H1 (cell line): ENCODE data around the gene TELO2. TPM values are rescaled to one million over a fixed set of nuclear protein-coding genes. Genes with fewer than 3 reads are reported as not detected.

Experiments
- BRCA1 ChIP-seq: IDR thresholded peaks from 2 replicates; pipeline ENCODE4 v1.6.1; 2012; ENCODE audit warnings: low read depth, low read length, improper control_type of control experiment
- CTCF ChIP-seq, 3 experiments: IDR thresholded peaks; 1 replicate in 2 of 3; 2 replicates in 1 of 3; pipeline versions ENCODE4 v1.5.1 to v1.6.1; 2011; ENCODE audit warnings: low read length in 3 of 3, mild to moderate bottlenecking in 3 of 3, inconsistent platforms in 2 of 3, low read depth in 1 of 3, moderate library complexity in 1 of 3; ENCODE audit not compliant: insufficient read depth in 1 of 3; ENCODE audit errors: control extremely low read depth in 1 of 3
- GTF2F1 ChIP-seq: IDR thresholded peaks from 2 replicates; pipeline ENCODE4 v1.6.1; 2012; ENCODE audit warnings: low read depth, low read length, improper control_type of control experiment, borderline replicate concordance
- KDM1A ChIP-seq: fragments of 200-600, 300-600 bp; sonication (generic); IDR thresholded peaks from 2 replicates; pipeline ENCODE4 v1.7.1; 2016; ENCODE audit warnings: mild to moderate bottlenecking, low read length, borderline replicate concordance
- POLR2A ChIP-seq, 2 experiments: IDR thresholded peaks; 1 replicate in 1 of 2; 2 replicates in 1 of 2; pipeline ENCODE4 v1.6.1; 2011; ENCODE audit warnings: low read depth in 2 of 2, low read length in 2 of 2, mild to moderate bottlenecking in 2 of 2; ENCODE audit errors: control extremely low read depth in 1 of 2
- SP4 ChIP-seq: IDR thresholded peaks from 2 replicates; pipeline ENCODE4 v1.6.1; 2012; ENCODE audit warnings: low read length, inconsistent platforms
- polyA plus RNA-seq, 7 experiments: library from polyadenylated mRNA; depleted of rRNA in 3 of 7; stranded (reverse) in 5 of 7; unstranded in 2 of 7; fragments of >200 nt in 5 of 7; fragments of 200-250 nt in 2 of 7; gene quantifications; 1 replicate in 5 of 7; 2 replicates in 1 of 7; 4 replicates in 1 of 7; pipeline versions ENCODE4 v1.2.1 to v1.2.3, GENCODE V29; 2011 to 2013; ENCODE audit warnings: missing spikeins in 2 of 7, mixed read lengths in 2 of 7
- total RNA-seq: library from RNA; stranded (reverse); fragmentation: NEBNext Ultra II Directional; extraction: Animal tissue kit (Norgen Biotek cat#: 25700); gene quantifications from 2 replicates; pipeline ENCODE4 v1.2.1, GENCODE V29; 2021
- TF ChIP-seq, protein P1 (sequence below): fragments of 300-600 bp; sonication (generic); IDR thresholded peaks from 2 replicates; pipeline ENCODE4 v1.7.1; 2012; ENCODE audit warnings: low read length, moderate library complexity, mild to moderate bottlenecking, inconsistent platforms; ENCODE audit not compliant: insufficient replicate concordance

TELO2 gene
- total and polyA plus RNA-seq, 2 of the 8 experiments (the other 6 are each of a cell fraction or from before 2014, with no cell fraction given), result 39.3 to 64.8 TPM

- TF ChIP-seq, protein P1, sequence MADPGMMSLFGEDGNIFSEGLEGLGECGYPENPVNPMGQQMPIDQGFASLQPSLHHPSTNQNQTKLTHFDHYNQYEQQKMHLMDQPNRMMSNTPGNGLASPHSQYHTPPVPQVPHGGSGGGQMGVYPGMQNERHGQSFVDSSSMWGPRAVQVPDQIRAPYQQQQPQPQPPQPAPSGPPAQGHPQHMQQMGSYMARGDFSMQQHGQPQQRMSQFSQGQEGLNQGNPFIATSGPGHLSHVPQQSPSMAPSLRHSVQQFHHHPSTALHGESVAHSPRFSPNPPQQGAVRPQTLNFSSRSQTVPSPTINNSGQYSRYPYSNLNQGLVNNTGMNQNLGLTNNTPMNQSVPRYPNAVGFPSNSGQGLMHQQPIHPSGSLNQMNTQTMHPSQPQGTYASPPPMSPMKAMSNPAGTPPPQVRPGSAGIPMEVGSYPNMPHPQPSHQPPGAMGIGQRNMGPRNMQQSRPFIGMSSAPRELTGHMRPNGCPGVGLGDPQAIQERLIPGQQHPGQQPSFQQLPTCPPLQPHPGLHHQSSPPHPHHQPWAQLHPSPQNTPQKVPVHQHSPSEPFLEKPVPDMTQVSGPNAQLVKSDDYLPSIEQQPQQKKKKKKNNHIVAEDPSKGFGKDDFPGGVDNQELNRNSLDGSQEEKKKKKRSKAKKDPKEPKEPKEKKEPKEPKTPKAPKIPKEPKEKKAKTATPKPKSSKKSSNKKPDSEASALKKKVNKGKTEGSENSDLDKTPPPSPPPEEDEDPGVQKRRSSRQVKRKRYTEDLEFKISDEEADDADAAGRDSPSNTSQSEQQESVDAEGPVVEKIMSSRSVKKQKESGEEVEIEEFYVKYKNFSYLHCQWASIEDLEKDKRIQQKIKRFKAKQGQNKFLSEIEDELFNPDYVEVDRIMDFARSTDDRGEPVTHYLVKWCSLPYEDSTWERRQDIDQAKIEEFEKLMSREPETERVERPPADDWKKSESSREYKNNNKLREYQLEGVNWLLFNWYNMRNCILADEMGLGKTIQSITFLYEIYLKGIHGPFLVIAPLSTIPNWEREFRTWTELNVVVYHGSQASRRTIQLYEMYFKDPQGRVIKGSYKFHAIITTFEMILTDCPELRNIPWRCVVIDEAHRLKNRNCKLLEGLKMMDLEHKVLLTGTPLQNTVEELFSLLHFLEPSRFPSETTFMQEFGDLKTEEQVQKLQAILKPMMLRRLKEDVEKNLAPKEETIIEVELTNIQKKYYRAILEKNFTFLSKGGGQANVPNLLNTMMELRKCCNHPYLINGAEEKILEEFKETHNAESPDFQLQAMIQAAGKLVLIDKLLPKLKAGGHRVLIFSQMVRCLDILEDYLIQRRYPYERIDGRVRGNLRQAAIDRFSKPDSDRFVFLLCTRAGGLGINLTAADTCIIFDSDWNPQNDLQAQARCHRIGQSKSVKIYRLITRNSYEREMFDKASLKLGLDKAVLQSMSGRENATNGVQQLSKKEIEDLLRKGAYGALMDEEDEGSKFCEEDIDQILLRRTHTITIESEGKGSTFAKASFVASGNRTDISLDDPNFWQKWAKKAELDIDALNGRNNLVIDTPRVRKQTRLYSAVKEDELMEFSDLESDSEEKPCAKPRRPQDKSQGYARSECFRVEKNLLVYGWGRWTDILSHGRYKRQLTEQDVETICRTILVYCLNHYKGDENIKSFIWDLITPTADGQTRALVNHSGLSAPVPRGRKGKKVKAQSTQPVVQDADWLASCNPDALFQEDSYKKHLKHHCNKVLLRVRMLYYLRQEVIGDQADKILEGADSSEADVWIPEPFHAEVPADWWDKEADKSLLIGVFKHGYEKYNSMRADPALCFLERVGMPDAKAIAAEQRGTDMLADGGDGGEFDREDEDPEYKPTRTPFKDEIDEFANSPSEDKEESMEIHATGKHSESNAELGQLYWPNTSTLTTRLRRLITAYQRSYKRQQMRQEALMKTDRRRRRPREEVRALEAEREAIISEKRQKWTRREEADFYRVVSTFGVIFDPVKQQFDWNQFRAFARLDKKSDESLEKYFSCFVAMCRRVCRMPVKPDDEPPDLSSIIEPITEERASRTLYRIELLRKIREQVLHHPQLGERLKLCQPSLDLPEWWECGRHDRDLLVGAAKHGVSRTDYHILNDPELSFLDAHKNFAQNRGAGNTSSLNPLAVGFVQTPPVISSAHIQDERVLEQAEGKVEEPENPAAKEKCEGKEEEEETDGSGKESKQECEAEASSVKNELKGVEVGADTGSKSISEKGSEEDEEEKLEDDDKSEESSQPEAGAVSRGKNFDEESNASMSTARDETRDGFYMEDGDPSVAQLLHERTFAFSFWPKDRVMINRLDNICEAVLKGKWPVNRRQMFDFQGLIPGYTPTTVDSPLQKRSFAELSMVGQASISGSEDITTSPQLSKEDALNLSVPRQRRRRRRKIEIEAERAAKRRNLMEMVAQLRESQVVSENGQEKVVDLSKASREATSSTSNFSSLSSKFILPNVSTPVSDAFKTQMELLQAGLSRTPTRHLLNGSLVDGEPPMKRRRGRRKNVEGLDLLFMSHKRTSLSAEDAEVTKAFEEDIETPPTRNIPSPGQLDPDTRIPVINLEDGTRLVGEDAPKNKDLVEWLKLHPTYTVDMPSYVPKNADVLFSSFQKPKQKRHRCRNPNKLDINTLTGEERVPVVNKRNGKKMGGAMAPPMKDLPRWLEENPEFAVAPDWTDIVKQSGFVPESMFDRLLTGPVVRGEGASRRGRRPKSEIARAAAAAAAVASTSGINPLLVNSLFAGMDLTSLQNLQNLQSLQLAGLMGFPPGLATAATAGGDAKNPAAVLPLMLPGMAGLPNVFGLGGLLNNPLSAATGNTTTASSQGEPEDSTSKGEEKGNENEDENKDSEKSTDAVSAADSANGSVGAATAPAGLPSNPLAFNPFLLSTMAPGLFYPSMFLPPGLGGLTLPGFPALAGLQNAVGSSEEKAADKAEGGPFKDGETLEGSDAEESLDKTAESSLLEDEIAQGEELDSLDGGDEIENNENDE, result no peak
- TF ChIP-seq KDM1A, result no peak
- TF ChIP-seq SP4, result peak; percentile 99
- no peak for TF ChIP-seq CTCF (IDR thresholded peaks at IDR 0.05; ENCODE audit: control extremely low read depth in 1 of 3, insufficient read depth in 1 of 3, low read depth in 1 of 3, low read length in 3 of 3)
- TF ChIP-seq POLR2A (IDR thresholded peaks at IDR 0.05; ENCODE audit: control extremely low read depth in 1 of 2, low read depth in 2 of 2, low read length in 2 of 2), result peak in 1 of 2 experiments; percentile 86; a peak in 2 of 3 replicates
- no peak for TF ChIP-seq BRCA1
- TF ChIP-seq GTF2F1, result peak; percentile 62; the same call in 1 of the 2 replicates
These were observed 18.2 kb upstream of the TELO2 start, which contains the start of gene CLCN7 (continued) for GRCh38 chr16:1474796-1475551.
